ENCODE measurements around the gene MTMR1.

- TF ChIP-seq CTCF (IDR thresholded peaks at IDR 0.05; ENCODE audit: low read length) (no peak), EZH2 (optimal IDR thresholded peaks at IDR 0.05; ENCODE audit: low read depth, low read length) (no peak), EZH2phosphoT487 (IDR thresholded peaks at IDR 0.05; ENCODE audit: low read length) (no peak)
These were observed 28.9 kb upstream of the MTMR1 start for GRCh38 chrX:150664290-150664689.
